GM19455 (cell line): ENCODE measurements around the gene CTNND1.

Source experiments
- ATAC-seq: cut with Tn5 transposase; IDR thresholded peaks from one replicate; pipeline ENCODE4 v1.9.1; 2021; ENCODE audit not compliant: unreplicated experiment

The CTNND1 gene

DNA sequence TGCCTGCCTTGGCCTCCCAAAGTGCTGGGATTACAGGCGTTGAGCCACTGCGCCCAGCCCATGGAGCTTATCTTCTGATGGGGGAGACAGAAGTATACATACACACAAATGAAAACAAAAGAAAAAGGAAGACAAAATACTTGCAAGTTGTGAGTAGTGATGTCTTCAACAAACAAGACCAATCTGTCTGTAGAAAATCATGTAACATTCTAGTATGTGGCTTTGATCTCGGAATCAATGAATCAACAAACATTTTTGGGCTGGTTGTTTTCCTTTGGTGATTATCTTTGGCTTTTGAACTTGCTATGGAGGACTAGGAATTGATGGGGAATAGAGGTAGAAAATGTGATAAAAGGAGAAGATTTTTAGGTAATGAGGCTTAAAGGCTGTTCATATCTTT is 3.4 kb upstream of the CTNND1 start:
- ATAC-seq = no peak

DNA sequence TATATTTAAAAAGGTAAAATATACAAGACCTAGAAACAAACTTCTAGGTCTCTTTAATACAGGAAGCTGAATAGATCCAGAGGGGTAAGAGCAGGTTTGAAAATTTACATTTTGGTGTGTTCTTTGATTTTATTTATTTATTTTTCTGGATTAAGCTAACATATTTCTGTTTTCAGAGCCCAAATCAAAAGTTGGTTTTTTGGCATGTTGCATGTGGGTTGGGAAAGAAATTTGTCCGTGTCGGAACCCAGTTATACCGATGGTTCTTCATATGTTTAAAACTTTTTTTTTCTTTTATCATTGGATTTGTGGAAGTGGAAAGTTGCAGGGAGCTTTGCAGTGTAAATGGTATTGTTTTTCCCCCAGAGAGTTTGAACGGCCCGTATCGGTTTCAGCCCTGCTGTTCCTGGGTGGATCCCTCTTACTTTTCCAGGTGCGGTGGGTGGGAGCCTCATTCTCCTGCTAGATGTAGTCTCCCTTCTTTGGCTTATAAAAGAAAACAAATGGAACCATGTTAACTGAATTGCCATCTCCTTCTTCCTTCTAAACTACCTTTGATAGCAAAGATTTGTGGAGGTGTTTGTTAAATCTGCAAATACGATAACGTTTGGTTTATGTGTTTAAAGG is 746 bp downstream of the CTNND1 start:
- no peak for ATAC-seq

DNA sequence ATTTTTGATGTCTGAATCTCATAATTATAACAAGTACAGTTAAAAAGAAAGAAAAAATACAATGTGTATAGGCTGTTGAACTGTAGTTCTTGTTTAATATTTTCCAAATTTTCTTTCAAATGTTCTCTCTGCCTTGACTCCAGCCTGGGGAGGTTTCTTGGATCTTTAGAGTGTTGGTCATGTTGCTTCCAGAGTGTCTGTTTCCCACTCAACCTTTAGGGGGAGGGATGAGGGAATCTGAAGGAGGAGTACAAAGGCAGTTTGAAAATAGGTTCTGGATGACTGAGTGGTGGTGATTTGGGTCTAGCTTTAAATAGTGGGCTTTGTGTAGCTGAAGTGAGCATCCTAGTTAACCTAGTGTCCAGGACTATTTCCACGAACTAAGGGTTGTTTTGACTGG is 2.0 kb downstream of the CTNND1 start:
- ATAC-seq = no peak

DNA sequence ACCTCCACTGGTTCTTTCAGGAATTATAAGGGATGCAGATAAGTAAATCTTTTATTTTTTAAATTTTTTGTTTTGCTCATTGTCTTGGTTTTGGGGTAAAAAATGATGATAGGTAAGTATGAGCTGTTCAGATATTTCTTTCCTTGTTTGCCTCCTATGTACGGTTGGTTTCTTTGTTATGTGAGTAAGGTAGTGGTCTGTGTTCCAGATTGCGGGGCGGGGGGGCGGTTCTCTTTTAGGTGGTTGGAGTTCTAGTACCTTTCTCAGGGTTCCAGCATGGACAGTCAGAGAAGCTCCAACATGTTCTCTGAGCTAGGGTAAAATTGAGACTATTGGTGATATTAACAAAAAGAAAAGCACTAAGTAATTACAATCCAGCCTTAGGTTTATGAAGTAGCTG is 2.4 kb downstream of the CTNND1 start:
- ATAC-seq = no peak

DNA sequence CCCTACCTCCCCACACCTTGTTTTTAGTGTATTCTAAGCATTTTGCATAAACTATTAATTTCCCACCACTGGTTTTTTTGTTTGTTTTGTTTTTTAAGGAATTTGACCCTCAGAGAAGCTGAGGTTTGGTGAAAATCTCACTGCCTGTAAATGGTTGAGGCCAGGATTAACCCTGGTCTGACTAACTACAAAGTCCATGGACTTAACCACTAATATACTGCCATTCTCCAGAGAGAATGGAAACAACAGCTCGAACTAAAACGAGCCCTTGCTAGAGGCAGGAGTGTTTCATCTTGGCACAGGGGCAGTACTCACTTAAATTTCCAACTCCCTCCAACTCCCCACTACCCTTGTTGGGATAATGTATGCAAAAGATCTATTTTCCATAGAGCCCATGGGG is 3.0 kb downstream of the CTNND1 start:
- no peak for ATAC-seq

DNA sequence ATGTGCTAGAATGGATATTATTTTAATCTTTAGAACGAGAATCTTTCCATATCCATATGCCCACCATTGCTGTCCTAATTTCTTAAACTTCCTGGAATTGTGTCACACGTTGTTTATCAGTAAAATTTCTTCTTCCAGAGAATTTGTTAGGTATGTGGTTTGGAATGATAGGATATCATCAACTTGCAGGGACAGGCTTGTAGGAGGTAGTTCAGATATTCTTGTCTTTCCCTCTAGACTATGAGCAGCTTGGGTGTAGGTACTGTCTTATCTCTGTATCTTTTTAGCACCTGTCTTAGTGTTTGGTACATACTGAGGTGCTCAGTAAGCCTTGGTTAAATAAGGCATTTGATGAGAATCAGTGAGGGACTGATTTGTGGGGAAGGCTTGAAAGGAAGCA is 3.4 kb downstream of the CTNND1 start:
- no peak for ATAC-seq

DNA sequence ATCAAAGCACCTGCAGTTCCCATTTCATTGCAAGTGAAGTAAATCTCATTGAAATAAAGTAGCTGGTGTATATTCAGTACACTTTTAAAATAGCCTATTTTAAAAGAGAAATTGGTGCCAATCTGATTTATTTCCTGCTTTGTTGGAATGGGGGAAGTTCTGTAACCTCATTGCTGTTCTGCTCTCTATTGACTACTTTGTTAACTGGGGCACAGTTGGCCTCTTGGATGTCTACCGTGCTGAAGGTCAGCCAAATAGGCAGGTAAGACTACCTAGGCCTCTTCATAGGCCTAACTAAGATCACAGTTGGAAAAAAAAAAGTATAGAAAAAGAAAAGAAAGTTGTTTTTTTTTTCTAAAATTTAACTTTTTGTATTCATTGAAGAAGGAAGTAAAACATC is 9.2 kb downstream of the CTNND1 start:
- no peak for ATAC-seq

DNA sequence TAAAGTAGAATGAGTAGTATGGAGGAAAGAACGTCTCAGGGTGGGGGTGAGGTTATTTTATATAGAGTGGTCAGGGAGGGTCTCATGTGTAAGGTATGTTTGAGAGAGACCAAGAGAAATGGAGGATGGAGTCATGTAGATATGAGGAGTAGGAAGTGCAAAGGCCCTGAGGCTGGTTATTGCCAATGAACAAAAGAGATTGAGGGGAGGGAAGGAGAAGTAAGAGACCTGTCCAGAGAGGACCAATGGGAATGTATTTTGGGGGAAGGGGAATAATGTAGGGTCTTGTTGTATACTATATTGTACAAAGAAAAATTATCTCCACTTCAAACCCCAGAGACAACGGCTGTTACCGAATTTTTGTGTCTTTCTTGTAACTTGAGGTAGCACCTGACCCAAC is 9.8 kb downstream of the CTNND1 start:
- no peak for ATAC-seq

DNA sequence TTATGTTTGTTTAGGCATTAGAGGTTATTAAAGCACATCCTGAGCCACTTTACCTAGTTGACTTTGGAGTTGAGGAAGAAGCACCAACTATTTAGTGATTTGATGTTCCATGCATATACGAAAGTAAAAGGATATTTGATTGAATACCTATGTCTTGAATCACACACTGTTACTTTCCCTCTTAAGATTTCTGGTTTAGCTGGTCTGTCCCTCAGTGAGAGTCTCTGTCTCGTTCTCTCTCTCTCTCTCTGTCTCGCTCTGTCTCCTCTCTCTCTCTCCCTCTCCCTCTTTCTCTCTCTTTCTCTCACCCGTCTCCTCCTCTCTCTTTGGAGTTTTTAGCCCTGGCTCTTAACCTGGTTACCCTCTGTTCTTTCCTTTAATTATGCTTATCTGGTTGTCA is 11.0 kb downstream of the CTNND1 start:
- ATAC-seq = no peak

DNA sequence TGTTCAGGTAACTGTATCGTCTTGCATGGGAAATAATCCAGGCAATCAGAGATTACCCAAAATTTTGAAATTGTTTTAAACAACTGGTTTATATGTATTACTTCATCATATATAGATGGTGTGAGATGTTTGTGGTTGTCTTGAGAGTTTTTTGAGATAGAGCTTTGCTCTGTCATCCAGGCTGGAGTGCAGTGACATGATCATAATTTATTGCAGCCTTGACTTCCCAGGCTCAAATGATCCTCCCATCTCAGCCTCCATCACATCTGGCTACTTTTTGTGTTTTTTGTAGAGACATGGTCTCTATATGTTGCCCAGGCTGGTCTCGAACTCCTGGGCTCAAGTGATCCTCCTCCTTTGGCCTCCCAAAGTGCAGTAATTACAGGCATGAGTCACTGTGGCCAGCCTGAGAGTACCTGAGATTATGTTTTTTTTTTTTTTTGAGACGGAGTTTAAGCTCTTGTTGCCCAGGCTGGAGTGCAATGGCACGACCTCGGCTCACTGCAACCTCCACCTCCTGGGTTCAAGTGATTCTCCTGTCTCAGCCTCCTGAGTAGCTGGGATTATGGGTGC is 11.5 kb downstream of the CTNND1 start:
- no peak for ATAC-seq

DNA sequence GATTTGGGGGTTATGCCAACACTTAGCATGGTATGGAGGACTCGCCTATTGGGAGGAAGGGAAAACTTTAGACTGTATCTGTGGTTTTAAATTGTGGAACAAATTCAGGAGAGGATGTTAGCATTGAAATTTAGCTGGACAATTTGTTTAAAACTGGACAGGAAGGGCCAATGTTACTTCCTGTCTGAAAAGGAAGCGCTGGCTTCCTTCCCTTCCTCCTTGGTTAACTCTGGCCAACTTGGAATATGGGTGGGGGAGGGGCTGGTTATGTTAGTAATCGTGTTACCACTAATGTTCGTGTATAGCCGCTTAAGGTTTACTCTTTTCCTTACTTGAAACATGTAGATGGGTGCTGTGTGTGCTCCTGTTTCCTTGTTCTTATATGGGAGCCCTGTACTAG is 13.9 kb downstream of the CTNND1 start:
- no peak for ATAC-seq

DNA sequence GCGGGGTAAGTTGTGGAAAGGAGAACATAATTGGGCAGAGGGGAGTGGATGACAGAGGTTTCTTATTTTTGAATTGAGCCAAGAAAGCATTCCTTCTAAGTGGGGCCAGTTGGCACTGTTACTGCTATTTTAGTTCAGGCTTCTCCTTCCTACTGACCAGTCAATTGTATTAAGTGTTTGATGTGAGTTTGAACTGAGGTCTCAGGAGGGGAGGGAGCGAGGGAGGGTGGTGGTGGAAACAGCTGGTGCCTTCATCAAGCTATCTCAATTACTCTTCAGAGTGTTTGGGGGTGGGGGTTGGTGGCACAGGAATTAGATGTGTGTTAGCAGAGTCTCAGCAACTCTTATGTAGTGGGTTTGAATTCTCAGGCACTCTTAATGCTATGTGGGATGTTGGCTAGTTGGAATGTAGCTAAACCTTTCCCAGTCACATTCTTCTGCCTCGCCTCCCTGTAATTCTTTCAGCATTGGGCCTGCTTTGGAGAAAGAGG is 14.5 kb downstream of the CTNND1 start:
- no peak for ATAC-seq

DNA sequence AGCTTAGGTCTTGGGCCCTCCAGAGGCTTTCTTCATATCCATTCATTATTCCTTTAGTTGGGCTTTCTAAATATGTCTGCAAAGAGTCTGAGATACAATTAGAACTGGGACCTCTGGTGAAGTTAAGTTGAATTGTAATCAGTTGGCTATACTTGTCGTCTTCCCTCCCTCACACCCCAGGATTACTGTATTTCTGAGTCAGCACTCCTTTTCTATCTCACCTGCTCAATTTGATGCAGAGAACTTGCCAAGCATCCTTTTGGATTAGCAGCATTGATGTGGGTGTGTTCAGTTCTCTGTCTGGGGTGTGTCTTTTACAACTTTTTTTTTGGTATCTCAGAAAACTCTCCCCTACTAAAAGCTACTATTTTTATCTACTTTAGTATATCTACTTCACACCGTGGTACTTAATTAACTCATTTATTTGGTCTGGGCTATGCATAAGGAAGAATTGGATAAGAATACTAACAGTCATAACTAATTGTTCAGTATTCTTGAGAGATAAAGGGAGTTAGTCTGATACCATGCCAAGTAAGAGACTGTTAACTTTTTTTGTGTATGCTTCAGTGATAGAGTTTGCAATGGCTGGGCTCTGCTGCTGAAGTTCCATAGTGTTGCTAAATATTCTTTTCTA is 15.1 kb downstream of the CTNND1 start:
- no peak for ATAC-seq

DNA sequence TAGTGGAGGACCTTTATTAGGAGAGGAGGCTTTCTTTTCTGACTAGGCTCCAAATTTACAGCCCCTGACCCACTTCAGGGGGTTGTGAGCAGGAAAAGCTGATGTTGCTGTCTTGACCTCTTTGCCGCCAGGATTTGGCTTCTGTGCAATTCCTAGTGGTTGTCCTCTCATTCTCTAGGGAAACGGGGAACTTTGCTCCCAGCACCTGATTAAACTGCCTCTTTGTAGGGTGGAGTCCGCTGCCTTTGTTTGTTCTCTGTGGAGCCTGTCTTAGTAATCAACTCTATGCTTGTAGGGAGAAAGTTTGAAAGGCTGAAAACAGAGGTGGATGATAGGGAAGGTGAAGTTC is 16.3 kb downstream of the CTNND1 start:
- no peak for ATAC-seq

DNA sequence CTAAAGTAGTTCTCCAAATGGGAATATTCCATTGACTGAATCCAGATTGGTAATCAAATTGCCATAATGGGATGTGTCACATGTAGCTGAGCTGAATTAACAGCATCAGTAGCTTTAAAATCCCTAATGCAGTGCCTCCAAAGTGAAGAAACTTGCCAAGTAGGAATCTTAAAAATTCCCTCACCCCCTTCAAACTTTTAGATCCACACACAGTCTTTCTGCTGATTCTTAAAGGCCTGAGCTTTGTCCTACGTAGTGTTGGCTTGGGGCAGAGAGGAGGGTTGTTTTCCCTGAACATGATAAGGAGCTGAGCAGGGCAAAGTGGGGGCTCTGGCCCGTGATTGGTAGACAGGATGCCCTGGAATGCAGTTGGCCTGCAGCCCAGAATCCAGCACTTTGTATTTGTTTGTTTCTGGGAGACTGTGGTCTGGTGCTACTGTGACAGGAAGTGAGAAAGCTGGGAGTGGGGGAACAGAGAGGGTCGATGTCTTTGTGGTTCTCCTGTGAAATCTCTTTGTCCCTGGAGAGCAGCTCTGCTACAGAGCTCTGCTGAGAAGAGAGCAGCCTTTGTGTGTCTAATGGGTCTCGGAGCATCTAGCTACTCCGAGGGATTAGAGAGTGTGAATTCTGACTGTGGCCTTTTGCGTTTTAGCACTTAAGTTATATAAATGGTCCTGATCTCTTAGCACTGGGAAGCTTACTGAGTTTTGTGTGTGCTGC is 16.9 kb downstream of the CTNND1 start:
- no peak for ATAC-seq

DNA sequence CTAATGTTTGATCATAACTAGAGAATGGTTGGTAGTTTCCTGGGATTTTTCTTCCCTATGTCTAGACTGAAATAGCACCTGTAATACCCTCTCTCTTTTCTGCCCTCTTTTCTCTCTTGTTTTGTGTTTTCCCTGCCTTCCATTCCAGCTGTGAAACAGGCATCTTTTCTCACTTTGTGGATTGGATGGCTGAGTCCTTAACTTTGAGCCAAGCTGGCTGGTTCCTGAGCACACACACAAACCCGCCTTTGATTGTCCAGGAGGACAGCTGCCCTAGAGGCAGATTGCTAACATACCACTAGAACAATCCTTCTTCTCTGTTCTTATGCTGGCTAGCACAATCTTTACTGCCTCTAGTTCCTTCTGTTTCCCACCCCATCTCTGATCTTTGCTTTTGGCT is 17.7 kb downstream of the CTNND1 start:
- no peak for ATAC-seq

DNA sequence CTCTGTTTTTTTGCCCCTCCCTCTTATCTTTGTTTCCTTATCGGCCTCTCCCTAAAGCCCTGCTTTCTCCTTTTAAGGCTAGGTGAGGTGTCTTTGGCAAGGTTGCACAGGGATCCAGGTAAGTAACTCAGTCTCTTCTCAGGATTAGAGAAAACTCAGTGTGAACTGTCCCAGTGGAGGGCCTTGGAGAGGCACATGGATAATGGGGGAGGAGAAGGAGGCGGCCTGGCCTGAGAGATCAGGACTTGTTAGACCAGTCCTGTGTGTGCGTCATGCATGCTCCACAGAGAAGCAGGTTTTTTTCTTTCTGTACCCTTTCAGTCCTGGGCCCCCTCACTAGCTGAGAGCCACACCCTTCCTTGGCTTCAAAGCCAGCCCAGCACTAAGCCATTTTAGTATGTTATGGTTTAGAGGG is 19.9 kb downstream of the CTNND1 start:
- ATAC-seq = no peak

DNA sequence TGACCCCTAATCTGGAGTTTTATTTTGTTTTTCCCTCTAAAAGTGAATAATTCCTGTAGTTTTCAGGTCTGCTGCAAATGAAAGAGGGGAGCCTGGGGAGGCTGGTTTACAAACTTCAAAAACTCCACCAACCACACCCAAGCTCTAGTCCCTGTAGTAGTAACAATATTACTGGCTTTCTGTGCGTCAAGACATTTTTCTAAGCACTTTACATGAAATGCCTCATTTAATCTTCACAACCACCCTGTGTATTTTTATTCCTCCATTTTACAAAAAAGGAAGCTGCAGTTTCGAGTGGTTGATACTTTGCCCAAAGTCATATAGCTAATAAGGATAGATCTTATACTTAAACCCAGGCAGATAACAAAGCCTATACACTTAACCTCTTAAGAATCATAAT is 23.5 kb downstream of the CTNND1 start:
- ATAC-seq = no peak

DNA sequence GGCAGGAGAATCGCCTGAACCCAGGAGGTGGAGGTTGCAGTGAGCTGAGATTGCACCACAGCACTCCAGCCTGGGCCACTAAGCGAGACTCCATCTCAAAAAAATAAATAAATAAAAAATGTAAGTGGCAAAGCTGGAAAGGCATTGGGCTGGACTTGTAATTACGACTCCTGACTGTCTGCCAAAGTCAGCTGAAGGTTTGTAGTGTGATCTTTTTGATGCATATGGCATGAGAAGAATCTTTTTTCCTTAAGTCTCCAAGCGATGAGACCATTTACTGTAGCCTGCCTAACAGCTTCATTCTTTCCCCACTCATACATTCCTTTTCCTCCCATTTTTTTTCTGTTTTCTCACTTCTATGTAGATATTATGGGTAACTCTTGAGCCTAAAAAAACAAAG is 24.8 kb downstream of the CTNND1 start:
- ATAC-seq = no peak

DNA sequence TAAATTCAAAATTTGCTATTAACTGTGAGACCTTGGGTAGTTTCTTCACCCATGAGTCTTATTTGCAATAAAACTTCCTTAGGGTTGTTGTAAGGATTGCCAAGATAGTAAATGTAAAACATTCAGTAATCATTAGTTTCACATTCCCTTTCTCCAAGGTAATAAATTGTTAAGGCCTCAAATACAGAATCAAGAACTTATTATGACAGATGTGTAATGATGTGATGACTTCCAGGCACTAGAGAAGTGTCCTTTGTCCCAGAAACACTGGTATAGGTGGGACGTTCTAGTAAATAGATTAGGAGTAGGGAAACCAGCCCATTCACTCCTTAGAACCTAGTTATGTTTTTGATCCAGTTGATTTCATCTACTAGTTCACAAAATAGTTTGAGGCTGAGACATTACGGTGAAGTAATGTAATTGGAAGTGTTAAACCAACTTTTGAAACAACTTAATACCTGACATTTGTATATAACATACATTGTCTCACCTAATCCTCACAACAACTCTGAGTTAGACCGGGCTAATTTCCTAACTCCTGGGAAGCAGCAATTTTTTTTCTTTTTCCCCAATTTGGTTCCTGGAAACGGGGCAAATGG is 25.5 kb downstream of the CTNND1 start:
- no peak for ATAC-seq

DNA sequence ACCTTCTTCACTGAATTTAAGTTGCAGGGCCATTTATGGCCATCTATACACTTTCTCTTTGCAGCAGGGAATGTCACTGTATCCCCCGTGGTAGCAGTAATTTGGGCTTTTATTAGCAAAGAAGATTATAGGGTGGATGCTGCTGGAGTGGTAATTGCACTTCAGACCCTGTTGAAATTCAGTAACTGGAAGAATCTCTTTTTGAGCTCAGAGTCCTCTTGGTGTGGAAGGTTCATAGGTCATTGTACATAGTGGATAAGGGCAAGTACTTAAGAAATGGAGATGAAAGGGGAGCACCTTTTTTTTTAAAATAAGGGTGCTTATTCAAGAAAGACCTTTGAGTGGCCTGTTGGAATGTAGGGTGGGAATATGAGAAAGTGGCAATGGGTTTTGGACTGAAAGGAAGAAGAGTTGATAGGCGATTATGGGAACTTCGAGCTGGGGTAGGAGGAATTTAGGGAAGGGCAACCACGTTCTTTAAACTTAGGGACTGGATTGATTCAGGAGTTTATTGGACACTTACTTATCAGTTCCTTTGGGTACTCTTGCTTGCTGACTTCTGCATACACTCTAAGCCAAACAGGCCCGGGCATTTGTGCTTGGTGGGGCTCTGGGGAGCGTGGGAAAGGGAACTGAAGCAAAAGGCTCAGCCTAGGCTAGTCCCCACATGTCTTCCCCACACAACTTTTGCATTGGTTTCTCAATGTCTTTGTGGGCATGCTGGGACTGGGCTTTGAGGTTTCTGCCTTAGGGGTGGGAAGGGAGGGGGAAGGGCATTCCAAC is 26.5 kb downstream of the CTNND1 start:
- ATAC-seq = peak; percentile 45
